NCI-H2171 treated with DMSO at 0.1 percent for 48 hours (cell line): ENCODE data around the gene NXT1.

Experiments
- DNase-seq: peaks from one replicate; lab custom pipeline; 2025; lab: John Stamatoyannopoulos, UW

NXT1 gene

DNA sequence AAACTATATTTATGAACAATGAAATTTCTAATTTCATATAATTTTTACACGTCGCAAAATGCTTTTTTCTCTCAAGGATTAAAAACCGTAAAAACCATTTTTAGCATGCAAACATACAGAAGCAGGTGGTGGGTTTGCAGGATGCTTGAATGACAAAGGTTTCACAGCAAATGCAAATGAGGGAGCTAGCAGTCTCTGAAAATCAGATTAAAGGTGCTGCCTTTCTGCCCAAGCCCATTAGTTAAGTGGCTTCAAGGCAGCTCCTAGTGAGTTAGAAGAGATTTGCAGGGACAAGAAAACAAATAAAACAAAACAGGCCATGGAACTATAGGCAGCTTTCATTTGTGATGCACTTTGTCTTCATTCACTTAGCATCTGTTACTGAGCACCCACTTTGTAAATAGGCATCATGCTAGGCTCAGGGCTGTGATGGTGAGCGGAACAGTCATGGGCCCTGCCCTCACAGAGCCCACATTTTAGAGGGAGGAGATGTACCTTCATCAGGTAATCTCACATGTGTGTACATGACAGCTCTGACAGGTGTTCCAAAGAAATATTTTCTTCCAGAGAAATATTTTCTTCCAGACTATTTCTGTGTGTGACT is 41.2 kb downstream of the NXT1 start:
- no peak for DNase-seq

GRCh38 chr20:23393996-23394775 is 43.6 kb downstream of the NXT1 start:
- no peak for DNase-seq

DNA sequence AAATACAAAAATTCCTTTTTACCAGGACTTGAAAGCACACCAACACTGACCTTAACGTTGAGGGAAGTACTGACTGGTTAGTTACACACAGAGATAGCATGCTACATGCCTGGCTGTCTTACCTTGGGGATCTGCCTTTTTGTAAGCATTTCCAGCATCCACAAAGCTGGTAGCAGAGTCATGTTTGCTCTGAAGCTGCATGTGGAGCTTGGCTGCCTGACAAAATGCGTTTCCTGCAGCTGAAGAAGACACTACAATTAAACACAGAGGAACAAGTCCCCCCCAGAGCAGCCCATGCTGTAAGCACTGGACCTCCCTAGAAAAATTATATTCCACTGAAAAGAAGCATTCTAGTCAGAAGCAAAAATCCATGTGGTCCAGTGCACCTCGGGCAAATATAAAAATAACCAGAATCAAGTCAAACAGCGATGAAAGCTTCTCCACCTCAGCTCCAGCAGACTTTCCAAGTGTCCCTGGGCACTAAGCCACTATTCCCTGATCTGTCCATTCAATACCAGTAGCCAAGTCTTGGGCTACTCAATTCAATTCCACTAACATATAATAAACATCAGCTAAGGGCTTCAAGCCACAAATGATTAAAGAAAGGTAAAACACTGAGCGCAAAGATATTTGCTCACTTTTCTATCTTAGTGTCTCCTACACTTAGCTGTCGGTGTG is 46.5 kb downstream of the NXT1 start:
- DNase-seq, result no peak

DNA sequence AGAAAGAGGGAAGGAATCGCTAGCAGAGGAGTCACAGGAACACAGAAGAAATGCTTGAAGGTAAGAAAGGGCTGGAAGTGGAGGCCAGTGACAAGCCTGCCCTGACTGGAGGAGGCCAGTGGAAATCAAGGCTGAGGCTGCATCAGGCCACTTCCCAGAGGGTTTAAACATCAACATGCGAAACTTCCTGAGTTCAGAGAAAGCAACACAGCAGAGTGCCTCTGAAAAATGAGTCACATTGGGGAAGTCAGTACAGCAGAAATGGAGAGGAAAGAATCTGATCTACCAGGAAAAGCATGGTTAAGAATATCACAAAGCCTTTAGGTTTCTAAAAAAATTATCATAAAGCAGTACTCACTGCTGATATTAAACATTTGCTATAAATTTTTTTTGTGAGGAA is 47.4 kb downstream of the NXT1 start:
- DNase-seq, result no peak

DNA sequence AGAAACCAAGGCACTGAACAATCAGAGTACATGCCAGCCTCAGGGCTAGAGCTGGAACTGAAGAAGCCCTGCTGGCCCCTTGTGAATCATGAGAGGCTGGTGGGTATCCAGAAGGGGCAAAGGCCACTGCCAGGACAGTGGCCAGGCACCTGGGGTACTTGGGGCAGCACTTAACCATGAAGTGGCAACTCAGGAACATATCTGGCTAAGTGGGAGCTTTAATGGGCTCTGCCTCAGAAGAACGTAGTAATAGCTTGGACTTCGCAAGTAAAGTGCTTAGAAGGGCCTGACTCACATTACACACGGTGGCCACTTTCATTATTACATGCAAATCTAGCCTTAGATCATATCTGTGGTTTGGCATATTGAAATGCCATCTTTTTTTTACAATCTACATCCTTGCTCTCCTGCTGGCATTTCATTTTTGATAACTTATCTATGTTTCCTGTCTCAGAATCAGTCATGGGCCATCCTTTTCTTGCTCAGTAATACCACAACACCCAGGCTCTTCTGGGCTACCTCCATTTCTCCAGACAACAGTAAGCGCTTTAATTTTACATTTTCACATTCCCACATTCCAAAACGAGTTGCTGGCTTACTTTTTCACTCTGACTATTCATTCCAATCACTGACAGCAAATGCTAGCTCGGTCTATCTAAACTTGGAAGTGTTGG is 49.1 kb downstream of the NXT1 start:
- DNase-seq, result peak; percentile 4

DNA sequence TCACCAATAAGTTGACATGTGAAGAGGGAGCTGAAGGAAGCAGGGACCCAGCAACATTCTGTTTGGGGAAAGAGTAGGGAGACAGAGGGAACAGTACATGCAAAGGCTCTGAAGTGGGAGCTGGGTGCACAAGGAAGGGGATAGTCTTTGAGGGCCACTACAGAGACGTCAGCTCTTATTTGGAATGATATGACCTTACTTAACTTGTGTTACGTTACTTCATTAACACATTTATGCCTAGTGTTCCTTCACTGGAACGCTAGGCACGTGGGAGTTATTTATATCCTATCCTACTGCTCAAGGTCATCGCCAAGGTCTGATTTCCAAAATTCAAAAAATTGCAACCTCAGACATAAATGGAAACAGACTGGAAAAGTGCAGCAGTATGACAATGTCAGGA is 50.5 kb downstream of the NXT1 start:
- DNase-seq, result no peak

DNA sequence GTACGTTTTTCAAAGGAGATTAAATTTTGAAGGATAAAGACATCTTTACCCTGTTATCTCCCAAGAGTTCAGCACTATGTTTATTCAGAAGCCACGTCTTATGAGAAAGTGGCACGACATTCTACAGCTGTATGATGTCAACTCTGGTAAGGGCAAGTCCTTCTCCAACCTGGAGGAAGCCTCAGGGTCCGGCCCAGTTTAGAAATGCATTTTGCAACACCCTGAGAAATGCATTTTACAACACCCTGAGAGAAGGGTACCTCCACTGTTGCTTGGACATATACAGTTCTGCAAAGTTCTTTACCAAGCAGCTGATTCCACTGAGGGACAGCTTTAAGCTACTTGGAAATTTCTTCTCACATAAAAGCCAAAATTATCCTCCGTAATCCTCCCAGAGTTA is 53.2 kb downstream of the NXT1 start:
- DNase-seq, result no peak

DNA sequence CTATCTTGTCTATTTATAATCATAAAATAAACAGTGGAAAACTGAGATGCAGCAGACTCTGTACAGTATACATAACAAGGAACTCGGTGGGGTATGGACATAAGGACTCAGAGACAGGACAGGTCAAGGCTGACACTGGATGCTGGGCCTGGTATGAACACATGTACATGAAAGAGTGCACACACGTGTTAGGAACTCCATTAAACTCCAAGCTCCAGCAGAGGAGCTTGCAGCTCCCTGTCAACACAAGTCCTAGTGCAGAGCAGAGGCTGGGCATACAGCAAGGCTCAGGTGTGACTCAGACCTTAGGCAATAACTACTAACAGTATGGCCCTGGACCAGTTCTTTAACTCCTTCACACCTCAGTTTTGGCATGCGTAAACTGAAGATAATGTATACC is 53.6 kb downstream of the NXT1 start:
- DNase-seq, result no peak
